Gastrocnemius medialis (tissue), 4 donors: Measurements from ENCODE around the gene OR1N1. TPM values are rescaled to one million over a fixed set of nuclear protein-coding genes. Genes with fewer than 3 reads are reported as not detected.
"Not testable (repeated sequence)": the region's sequence is repeated elsewhere in the genome, so short reads cannot be mapped to it uniquely, and the experiment has no call there.

Source experiments
- ATAC-seq, 2 donors: fragments of 150-250 bp; one replicate each; pipeline ENCODE4 v1.9.1; 2016
- DNase-seq, 2 donors: peaks; one replicate each; pipeline ENCODE4 v3.0.0-alpha.2; 2019
- H3K27ac ChIP-seq, 4 donors: fragments of 200-600 bp; sonication (generic); 1 replicate in 1 of 4; 2 replicates in 3 of 4; pipeline ENCODE4 v1.5.1; 2016 to 2018; ENCODE audit warnings: mild to moderate bottlenecking in 2 of 4, moderate library complexity in 1 of 4
- H3K27me3 ChIP-seq, 3 donors: fragments of 200-600 bp; sonication (generic) in 2 of 3; 1 replicate in 1 of 3; 2 replicates in 2 of 3; pipeline versions ENCODE4 v1.5.1 to v1.6.0; 2016 to 2019; ENCODE audit warnings: mild to moderate bottlenecking in 1 of 3, moderate library complexity in 1 of 3
- H3K36me3 ChIP-seq, 2 donors: fragments of 200-600 bp; sonication (generic) in 1 of 2; one replicate each; pipeline ENCODE4 v1.5.1; 2017 to 2018
- H3K4me1 ChIP-seq, 2 donors: fragments of 200-600 bp; sonication (generic) in 1 of 2; one replicate each; pipeline ENCODE4 v1.5.1; 2016 to 2017; ENCODE audit warnings: mild to moderate bottlenecking in 2 of 2
- H3K4me3 ChIP-seq, 4 donors: fragments of 200-600 bp; sonication (generic) in 3 of 4; 1 replicate in 1 of 4; 2 replicates in 3 of 4; pipeline ENCODE4 v1.5.1; 2016 to 2019; ENCODE audit warnings: mild to moderate bottlenecking in 2 of 4
- H3K9me3 ChIP-seq, 3 donors: fragments of 200-600 bp; sonication (generic) in 2 of 3; 1 replicate in 1 of 3; 2 replicates in 2 of 3; pipeline ENCODE4 v1.5.1; 2016 to 2019
- CTCF ChIP-seq, 5 experiments: fragments of 450-650 bp in 3 of 5; fragments of 200-600 bp in 2 of 5; sonication (generic) in 2 of 5; IDR thresholded peaks in 4 of 5; conservative IDR thresholded peaks in 1 of 5; 1 replicate in 4 of 5; 2 replicates in 1 of 5; pipeline ENCODE4 v1.5.1; 2016 to 2019; ENCODE audit warnings: antibody characterized with exemption in 5 of 5, mild to moderate bottlenecking in 3 of 5, moderate library complexity in 3 of 5
- POLR2A ChIP-seq, 2 donors: fragments of 450-650 bp; IDR thresholded peaks; one replicate each; pipeline ENCODE4 v1.6.1; 2017; ENCODE audit warnings: antibody characterized with exemption in 2 of 2, mild to moderate bottlenecking in 2 of 2, moderate library complexity in 2 of 2
- in situ Hi-C, 4 donors: fragments of 200-750 bp; cut with MboI; loops; one replicate each; pipeline versions ENCODE4 v1.15.0 to v1.8.0; 2017; ENCODE audit warnings: low sequenced_read_pairs in 4 of 4
- intact Hi-C: fragments of 100-400 bp; cut with DNase I; formaldehyde crosslinking; loops from one replicate; pipeline ENCODE4 v1.15.1; 2023; ENCODE audit warnings: low total_unique reads
- total RNA-seq, 4 donors: library from RNA; depleted of rRNA; stranded (reverse); fragments of >200 nt; gene quantifications; one replicate each; pipeline versions ENCODE4 v1.1.0 to v1.2.3, GENCODE V29; 2016

The OR1N1 gene
- total RNA-seq, 4 donors from 2014 or later, result not detected

- TF ChIP-seq CTCF (IDR thresholded peaks at IDR 0.05 in 4 of 5, conservative IDR thresholded peaks at IDR 0.05 in 1 of 5) (no peak), POLR2A (IDR thresholded peaks at IDR 0.05) (no peak)
- in situ Hi-C loops (no loop called here), intact Hi-C loops (no loop called here)
- no peaks in the 10 kb centered on the region for H3K9me3 ChIP-seq
- no peak overlapping the region for H3K27ac ChIP-seq
- DNase-seq (no peak), ATAC-seq (no peak)
- H3K36me3 ChIP-seq, result no peaks in the 10 kb centered on the region
- H3K4me1 ChIP-seq, result no peaks in the 10 kb centered on the region
- no peak overlapping the region for H3K4me3 ChIP-seq
- H3K27me3 ChIP-seq, result no peaks in the 10 kb centered on the region
These were observed 34.4 kb upstream of the OR1N1 start for GRCh38 chr9:122561446-122561845.

- Histone ChIP-seq H3K36me3 (no peaks in the 10 kb centered on the region), H3K4me1 (no peaks in the 10 kb centered on the region), H3K27ac (no peak within 1 kb of the TSS), H3K27me3 (no peaks in the 10 kb centered on the region), H3K4me3 (no peak within 1 kb of the TSS), H3K9me3 (no peaks in the 10 kb centered on the region)
- in situ Hi-C loops, result no loop called here
- DNase-seq, result no peak
- intact Hi-C loops, result no loop called here
- TF ChIP-seq CTCF (IDR thresholded peaks at IDR 0.05 in 4 of 5, conservative IDR thresholded peaks at IDR 0.05 in 1 of 5) (no peak), POLR2A (IDR thresholded peaks at IDR 0.05) (no peak)
- ATAC-seq, result no peak
These were observed 25.7 kb upstream of the OR1N1 start, which contains the start of gene OR1N2 for GRCh38 chr9:122552812-122553211. OR1N2 (plus strand) TSS chr9:122553112; CDS start chr9:122553212, 100 bp downstream.

GRCh38 chr9:122551371-122551770 is 24.3 kb upstream of the OR1N1 start:
- no peak overlapping the region for H3K4me3 ChIP-seq
- in situ Hi-C loops, result no loop called here
- TF ChIP-seq CTCF (IDR thresholded peaks at IDR 0.05 in 4 of 5, conservative IDR thresholded peaks at IDR 0.05 in 1 of 5), result no peak
- TF ChIP-seq POLR2A (IDR thresholded peaks at IDR 0.05), result no peak
- intact Hi-C loops, result no loop called here
- ATAC-seq, result no peak
- H3K27ac ChIP-seq, result no peak overlapping the region
- H3K36me3 ChIP-seq, result no peaks in the 10 kb centered on the region
- no peaks in the 10 kb centered on the region for H3K9me3 ChIP-seq
- no peaks in the 10 kb centered on the region for H3K27me3 ChIP-seq
- DNase-seq, result no peak
- H3K4me1 ChIP-seq, result no peaks in the 10 kb centered on the region

- H3K36me3 ChIP-seq, result no peaks in the 10 kb centered on the region
- in situ Hi-C loops, result no loop called here
- no peaks in the 10 kb centered on the region for H3K9me3 ChIP-seq
- intact Hi-C loops, result no loop called here
- ATAC-seq (no peak), DNase-seq (no peak)
- no peaks in the 10 kb centered on the region for H3K27me3 ChIP-seq
- no peak overlapping the region for H3K27ac ChIP-seq
- no peaks in the 10 kb centered on the region for H3K4me1 ChIP-seq
- no peak overlapping the region for H3K4me3 ChIP-seq
- no peak for TF ChIP-seq POLR2A (IDR thresholded peaks at IDR 0.05)
- TF ChIP-seq CTCF (IDR thresholded peaks at IDR 0.05 in 4 of 5, conservative IDR thresholded peaks at IDR 0.05 in 1 of 5), result no peak
These were observed 19.1 kb upstream of the OR1N1 start for GRCh38 chr9:122546196-122546595.

- intact Hi-C loops, result no loop called here
- Histone ChIP-seq H3K27ac (no peak overlapping the region), H3K9me3 (no peaks in the 10 kb centered on the region), H3K4me1 (no peaks in the 10 kb centered on the region), H3K4me3 (no peak overlapping the region), H3K27me3 (no peaks in the 10 kb centered on the region), H3K36me3 (no peaks in the 10 kb centered on the region)
- ATAC-seq (no peak), DNase-seq (no peak)
- in situ Hi-C loops, result no loop called here
- no peak for TF ChIP-seq CTCF (IDR thresholded peaks at IDR 0.05 in 4 of 5, conservative IDR thresholded peaks at IDR 0.05 in 1 of 5)
- TF ChIP-seq POLR2A (IDR thresholded peaks at IDR 0.05), result no peak
These were observed 11.7 kb upstream of the OR1N1 start for GRCh38 chr9:122538757-122539156.

GRCh38 chr9:122537066-122537465 is 10.0 kb upstream of the OR1N1 start:
- H3K4me1 ChIP-seq, H3K4me3 ChIP-seq, DNase-seq, ATAC-seq, H3K36me3 ChIP-seq, H3K27ac ChIP-seq, intact Hi-C loops, in situ Hi-C loops, H3K27me3 ChIP-seq, H3K9me3 ChIP-seq: not testable (repeated sequence)
